ENCODE results near the gene EXOC3L4.
"Not testable (repeated sequence)": the region's sequence is repeated elsewhere in the genome, so short reads cannot be mapped to it uniquely, and the experiment has no call there.

Gene EXOC3L4

GRCh38 chr14:103094406-103095209 is at the start of gene EXOC3L4:
EXOC3L4 (plus strand) TSS chr14:103094725; CDS start chr14:103100220, 5,495 bp downstream.
- no peak for DNase-seq

GRCh38 chr14:103045371-103045869 is 49.1 kb upstream of the EXOC3L4 start:
- no peak for DNase-seq

- not testable (repeated sequence) for DNase-seq
Measured at GRCh38 chr14:103047453-103047852, 47.1 kb upstream of the EXOC3L4 start.

- DNase-seq, result no peak
Measured at GRCh38 chr14:103050935-103051334, 43.6 kb upstream of the EXOC3L4 start.

- DNase-seq, result no peak
Measured at GRCh38 chr14:103052407-103052806, 42.1 kb upstream of the EXOC3L4 start.

GRCh38 chr14:103055695-103056094 is 38.8 kb upstream of the EXOC3L4 start:
- DNase-seq, result no peak

GRCh38 chr14:103056322-103057027 is 38.0 kb upstream of the EXOC3L4 start:
- DNase-seq, result no peak

- no peak for DNase-seq
Measured at GRCh38 chr14:103057028-103057371, 37.5 kb upstream of the EXOC3L4 start.

GRCh38 chr14:103057372-103058163 is 37.0 kb upstream of the EXOC3L4 start, which contains the start of gene CDC42BPB:
CDC42BPB (minus strand) TSS chr14:103057549; CDS start chr14:103057173, 376 bp downstream.
- DNase-seq, result no peak

- no peak for DNase-seq
Measured at GRCh38 chr14:103058164-103059055, 36.1 kb upstream of the EXOC3L4 start.

- no peak for DNase-seq
Measured at GRCh38 chr14:103059556-103059955, 35.0 kb upstream of the EXOC3L4 start.

GRCh38 chr14:103061482-103061976 is 33.0 kb upstream of the EXOC3L4 start:
- no peak for DNase-seq

- DNase-seq, result no peak
Measured at GRCh38 chr14:103064436-103064835, 30.1 kb upstream of the EXOC3L4 start.

GRCh38 chr14:103064978-103065377 is 29.5 kb upstream of the EXOC3L4 start:
- no peak for DNase-seq

GRCh38 chr14:103065861-103066260 is 28.7 kb upstream of the EXOC3L4 start:
- no peak for DNase-seq

- DNase-seq, result no peak
Measured at GRCh38 chr14:103066399-103066798, 28.1 kb upstream of the EXOC3L4 start.

- no peak for DNase-seq
Measured at GRCh38 chr14:103067231-103067954, 27.1 kb upstream of the EXOC3L4 start.

GRCh38 chr14:103068351-103069073 is 26.0 kb upstream of the EXOC3L4 start:
- DNase-seq, result no peak

GRCh38 chr14:103070263-103070885 is 24.2 kb upstream of the EXOC3L4 start:
- DNase-seq, result no peak

- no peak for DNase-seq
Measured at GRCh38 chr14:103070971-103071542, 23.5 kb upstream of the EXOC3L4 start.

All from NCI-H1436 treated with DMSO at 0.1 percent for 48 hours (cell line).